T-helper 2 cell (primary cell): ENCODE measurements around the gene MUC21.
"Not testable (repeated sequence)": the region's sequence is repeated elsewhere in the genome, so short reads cannot be mapped to it uniquely, and the experiment has no call there.

ENCODE experiments used
- DNase-seq, 5 experiments: peaks; one replicate each; pipeline versions ENCODE4 v3.0.0 to v3.0.0-alpha.2; 2012 to 2022

The MUC21 gene

DNA sequence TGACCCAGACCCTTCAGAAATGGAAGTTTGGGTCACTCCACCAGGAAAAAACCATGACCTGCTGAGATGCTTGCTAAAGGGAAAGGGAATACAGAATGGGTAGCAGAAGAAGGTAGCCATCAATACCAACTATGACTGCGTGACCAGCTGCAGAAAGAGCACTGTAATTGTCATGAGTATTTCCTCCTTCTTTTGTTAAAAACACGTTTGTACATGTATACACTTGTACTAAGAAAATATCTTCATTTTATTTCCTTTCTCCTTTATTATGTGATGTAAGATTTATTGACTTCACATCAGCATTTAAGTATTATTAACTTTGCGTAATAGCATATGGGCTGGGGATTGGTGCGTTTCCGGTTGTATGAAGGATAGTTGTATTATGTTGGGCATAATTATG, 12.6 kb upstream of the MUC21 start:
- no peak for DNase-seq

DNA sequence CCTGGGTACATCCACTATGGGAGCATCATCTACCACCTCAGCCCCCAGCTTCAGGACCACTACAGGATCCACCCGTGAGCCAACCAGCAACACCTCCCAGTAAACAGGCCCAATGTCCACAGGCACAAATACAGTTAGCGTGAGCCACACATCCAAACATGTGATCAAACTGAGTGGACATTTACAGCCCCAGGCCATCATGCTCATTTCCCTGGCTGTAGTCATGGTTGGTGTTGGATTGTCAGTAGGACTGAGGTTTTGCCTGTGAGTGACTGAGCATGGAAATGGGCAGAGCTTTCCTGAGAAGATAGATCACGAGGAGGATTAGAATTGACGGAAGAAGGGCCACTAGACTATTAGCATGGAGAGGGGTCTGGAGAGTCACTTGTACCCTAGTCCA, 10.7 kb upstream of the MUC21 start:
- no peak for DNase-seq

- DNase-seq: no peak
Observed at GRCh38 chr6:30974490-30975252, 8.8 kb upstream of the MUC21 start.

- no peak for DNase-seq
Observed at GRCh38 chr6:30979141-30979540, 4.4 kb upstream of the MUC21 start.

- no peak for DNase-seq
Observed at GRCh38 chr6:30979690-30980089, 3.8 kb upstream of the MUC21 start.

DNA sequence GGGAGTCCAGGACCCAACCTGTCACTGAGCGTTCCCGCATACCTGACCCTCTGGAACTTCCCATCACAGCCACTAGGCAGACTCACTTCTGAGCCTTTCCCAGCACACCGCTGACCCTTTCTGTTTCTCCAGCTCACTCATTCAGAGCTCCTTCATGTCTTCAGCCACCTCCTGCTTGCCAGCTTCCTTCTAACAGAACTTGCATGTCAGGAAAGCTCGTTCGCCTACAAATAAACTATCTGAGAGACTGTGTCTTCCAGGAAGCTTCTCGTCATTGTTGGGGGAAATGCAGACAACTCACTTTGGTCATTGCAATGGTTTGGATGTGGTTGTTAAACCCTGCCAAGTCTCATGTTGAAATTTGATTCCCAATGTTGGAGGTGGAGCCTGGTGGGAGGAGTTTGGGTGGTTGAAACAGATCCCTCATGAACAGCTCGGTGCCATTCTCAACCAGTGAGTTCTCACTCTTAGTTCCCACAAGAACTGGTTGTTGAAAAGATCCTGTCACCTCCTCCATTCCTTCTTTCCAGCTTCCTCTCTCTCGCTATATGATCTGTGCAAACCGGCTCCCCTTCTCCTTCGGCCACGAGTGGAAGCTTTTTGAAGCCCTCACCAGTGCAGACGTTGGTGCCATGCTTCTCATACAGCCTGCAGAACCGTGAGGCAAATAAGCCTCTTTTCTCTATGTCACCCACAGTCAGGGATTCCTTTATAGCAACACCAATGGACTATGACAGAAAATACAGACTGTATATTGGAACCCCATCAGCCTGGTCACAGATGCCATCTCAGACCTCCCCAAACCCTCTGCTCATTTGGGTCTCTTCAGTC, 1.4 kb upstream of the MUC21 start:
- no peak for DNase-seq

DNA sequence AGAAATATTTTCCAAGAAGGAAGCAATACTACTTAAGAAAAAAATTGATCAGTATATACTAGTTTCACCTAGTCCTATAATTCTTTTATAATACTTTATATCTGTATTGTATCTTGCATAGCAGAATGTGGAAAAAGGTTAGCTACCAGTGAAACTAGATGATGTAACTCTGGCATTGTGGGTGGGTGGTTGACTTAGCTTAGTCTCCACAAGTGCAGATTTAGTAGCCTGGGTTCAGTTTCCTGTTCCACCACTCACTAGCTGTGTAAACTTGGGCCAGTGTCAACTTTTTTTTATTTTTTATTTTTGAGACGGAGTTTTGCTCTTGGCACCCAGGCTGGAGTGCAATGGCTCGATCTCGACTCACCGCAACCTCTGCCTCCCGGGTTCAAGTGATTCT, 2.0 kb downstream of the MUC21 start:
- DNase-seq: peak in 1 of 5 experiments; percentile 3

GRCh38 chr6:30987304-30987703, 3.8 kb downstream of the MUC21 start:
- DNase-seq: no peak

GRCh38 chr6:30988209-30988825, 4.8 kb downstream of the MUC21 start:
- DNase-seq: no peak

GRCh38 chr6:30990422-30991086, 7.0 kb downstream of the MUC21 start:
- peak in 1 of 5 experiments; percentile 58 for DNase-seq

DNA sequence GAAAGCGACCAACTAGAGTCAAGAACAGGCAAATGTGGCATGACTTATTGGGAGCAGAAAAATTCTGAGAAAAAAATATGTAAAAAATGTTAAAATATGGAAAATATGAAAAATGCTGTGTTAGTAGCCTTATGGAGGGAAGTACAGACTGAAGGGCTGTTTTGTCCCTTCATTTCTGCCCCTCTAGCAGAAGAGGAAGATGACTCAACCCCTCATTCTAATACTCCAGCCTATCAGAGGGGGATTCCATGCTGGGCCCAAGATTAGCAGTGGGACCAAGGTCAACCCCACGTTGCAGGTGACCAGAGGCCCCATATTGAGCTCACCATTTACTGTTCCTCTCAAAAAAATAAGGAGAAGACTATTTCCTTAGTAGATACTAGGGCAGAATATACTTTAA, 8.4 kb downstream of the MUC21 start:
- DNase-seq: no peak

DNA sequence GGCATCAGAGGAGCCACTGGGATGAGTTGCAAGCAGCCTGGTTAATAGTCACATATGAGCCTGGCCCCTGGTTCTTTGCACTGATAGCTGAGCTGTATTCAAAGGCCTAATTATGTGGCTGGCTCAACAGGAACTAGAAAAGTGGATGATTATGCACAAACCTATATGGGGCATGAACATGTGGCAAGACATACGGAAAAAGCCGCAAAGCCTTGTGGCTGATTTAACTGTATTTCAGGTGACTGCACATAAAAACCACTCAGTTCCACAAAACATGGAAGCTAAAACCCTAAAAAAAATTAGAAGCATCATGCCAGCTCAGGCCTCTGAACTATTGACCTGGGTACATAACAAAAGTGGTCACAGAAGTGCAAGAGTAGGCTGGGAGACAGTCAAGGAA, 13.8 kb downstream of the MUC21 start:
- no peak for DNase-seq

GRCh38 chr6:30998785-30999184, 15.3 kb downstream of the MUC21 start:
- no peak for DNase-seq

DNA sequence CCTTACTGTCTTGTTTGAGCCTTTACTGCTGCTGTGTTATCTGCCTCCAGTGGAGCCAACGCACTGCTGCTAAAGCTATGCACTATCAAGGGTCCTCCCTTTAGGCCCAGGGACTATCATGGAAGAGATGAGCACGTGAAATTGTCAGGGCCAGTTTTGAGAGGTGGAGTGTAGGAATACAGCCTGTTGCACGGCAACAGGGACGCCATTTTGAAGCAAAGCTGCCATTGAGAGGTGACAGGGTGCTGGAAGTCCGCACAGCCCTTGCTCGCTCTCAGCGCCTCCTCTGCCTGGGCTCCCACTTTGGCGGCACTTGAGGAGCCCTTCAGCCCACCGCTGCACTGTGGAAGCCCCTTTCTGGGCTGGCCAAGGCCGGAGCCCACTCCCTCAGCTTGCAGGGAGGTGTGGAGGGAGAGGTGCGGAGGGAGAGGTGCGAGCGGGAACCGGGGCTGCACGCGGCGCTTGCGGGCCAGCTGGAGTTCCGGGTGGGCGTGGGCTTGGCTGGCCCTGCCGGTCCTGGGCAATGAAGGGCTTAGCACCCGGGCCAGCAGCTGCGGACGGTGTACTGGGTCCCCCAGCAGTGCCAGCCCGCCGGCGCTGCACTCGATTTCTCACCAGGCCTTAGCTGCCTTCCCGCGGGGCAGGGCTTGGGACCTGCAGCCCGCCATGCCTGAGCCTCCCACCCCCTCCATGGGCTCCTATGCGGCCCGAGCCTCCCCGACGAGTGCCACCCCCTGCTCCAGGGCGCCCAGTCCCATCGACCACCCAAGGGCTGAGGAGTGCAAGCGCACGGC, 16.7 kb downstream of the MUC21 start:
- not testable (repeated sequence) for DNase-seq

DNA sequence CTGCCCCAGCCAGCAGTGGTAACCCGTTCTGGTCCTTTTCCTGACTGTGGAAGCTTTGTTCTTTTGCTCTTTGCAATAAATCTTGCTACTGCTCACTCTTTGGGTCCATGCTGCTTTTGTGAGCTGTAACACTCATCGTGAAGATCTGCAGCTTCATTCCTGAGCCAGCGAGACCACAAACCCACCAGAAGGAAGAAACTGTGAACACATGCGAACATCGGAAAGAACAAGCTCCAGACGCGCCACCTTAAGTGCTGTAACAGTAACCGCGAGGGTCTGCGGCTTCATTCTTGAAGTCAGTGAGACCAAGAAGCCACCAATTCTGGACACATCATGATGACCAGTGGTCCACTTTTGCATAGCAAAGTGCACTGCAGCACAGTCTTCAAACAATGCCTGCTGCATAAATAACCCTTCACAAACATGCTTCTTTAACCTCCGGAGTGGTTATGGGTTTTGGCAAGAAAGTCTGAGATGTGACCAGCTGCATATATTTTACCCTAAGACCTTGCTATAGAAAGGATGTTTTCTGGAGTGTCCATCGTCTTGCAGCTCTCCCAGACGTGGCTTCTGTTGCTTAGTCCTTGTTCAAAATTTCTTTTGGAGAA, 17.9 kb downstream of the MUC21 start:
- DNase-seq: no peak

DNA sequence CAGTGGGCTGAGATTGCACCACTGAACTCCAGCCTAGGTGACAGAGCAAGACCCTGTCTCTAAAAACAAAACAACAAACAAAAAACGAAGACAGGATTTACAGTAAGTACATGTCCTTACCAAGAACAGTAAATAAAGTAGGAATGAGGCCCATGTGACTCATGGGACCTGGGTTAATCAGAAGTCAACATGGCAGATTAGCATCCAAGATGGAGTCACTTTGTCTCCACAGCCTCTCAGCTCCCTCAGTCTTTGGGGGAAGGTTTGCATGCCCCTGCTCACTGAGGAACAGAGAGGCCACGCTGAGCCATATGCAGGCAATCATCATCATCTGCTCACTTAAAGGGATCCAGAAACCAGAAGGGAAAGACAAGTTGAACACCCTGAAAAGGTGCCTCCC, 19.0 kb downstream of the MUC21 start:
- no peak for DNase-seq

GRCh38 chr6:31004794-31005193, 21.3 kb downstream of the MUC21 start:
- no peak for DNase-seq

DNA sequence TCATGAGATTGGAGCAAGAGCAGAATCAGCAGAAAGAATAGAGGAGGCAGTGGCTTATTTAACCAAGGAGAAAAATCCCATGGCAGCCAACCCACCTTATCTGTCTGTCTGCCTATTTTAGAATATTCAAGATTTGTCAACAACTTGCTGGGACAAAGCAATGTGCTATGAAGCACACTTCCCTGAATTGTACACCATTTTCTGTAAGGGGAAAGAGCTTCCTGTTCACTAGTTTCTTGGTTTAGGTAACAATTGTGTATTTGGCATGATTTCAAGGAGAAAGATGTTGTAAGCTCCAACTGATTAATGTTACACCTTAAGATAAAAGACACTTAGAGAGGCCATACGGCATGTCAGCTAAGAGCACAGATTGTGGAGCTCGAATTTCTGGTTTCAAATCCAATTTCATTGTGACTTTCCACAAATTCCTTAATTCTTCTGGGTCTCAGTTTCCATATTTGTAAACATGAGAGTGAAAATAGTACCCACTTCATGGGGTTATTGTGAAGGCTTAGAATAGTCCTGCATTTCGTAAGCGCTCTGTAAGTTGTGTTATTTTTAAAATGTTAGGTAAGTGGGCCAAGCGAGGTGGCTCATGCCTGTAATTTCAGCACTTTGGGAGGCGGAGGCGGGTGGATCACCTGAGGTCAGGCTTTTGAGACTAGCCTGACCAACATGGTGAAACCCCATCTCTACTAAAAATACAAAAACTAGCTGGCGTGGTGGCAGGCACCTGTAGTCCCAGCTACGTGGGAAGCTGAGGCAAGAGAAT, 21.9 kb downstream of the MUC21 start:
- no peak for DNase-seq

DNA sequence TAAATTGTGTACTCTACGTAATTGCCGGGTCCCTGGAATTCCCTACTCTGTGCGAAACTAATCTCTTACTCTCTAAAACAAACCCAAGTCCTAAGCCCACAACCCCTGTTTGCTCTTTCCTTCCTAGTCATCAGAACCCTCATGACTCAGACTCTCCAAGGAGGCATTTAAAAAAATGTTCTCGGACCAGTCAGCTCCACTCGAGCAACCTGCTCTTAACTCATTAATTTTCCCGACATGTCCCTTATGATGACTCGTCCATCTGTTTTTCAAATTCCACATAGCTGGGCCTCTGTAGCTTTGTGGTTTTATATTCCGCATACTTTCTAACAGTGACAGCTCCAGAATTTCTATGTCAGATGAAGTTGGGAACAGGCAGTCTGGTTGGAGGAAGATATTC, 24.2 kb downstream of the MUC21 start:
- no peak for DNase-seq

DNA sequence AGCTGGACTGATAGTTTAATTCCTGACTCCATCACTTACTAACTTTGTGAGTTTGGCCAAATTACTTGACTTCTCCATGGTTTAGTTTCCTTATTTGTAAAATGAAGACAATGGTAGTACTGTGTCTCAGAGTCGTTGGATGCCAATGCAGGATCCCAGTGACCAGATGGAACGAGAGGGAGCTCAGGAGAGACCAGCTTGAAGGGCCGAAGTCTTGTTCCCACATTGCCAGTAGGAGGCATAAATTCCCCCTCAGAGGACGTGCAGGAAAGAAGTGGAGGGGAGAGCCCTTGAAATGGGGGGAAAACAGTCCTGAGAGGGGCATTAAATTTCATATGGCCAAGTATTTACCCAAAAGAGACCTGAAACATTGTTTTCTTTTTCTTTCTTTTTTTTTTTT, 24.6 kb downstream of the MUC21 start:
- DNase-seq: no peak

- DNase-seq: no peak
Observed at GRCh38 chr6:31009731-31010130, 26.2 kb downstream of the MUC21 start.
